ENCODE data around the gene CALB2.

CALB2 gene

DNA sequence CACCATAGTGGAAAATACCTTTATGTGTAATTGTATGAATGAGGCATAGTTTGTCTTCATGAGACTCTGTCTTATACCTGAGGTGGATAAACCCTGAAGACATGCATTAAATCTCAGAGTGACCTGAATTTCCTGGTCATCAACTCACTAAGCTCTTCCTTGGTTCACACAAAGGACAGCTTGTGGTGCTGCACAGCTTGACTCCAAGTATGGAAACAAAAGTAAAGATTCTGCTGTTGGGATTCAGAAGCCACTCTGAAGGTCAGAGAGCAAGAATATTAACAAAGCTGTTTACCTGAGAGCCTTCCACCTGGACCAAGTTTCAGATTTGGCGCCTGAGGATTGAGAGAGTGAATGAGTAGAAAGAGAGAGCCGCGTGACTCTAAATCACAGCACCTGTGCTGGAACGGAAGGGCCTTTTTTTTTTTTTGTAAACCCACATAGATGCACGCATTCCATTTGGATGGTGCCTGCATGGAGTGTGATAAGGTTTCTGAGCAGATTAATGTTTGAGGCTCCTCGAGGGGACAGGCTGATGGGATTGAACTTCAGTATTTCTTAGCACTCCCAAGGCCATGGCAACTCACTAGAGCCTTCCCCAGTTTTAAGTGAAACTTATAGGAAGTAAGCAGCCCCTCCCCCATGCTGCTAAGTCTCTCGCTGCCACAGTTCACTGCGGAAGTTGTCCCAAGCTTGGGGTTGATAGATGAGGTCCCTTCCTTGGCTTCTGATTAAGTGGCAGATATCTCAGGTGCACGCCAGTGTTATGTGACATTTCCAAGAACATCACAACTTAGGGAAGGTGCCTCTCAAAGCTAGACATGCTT lies 28.7 kb downstream of the CALB2 start:
- Histone ChIP-seq H3K9ac (ENCODE audit: low read depth, low read length) (no peak overlapping the region; the same call in 1 of the 2 replicates), H3K36me3 (ENCODE audit: insufficient read depth, low read length) (no peaks in the 10 kb centered on the region), H3K9me3 (ENCODE audit: control insufficient read depth, insufficient read depth, low read length) (no peaks in the 10 kb centered on the region), H3K4me1 (ENCODE audit: insufficient read depth, low read length) (peaks cover 14% of the 10 kb centered on the region)

DNA sequence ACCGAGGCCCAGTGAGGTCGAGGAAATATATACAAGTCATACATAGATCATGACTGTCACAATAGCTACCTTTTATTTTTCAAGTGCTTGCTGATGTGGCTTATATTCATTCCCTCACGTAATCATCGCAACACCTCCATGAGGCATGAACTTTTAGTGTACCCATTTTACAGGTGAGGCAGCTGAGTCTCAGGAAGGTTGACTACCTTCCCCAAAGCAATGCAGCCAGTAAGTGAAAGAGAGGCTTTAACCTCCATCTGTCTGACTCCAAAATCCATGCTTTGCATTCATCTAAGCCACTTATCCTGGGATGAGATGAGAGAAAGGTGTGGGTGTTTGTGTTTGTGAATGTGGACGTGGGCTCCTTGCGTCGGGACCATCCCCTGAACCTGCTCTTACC lies 30.8 kb downstream of the CALB2 start:
- H3K36me3 ChIP-seq (ENCODE audit: insufficient read depth, low read length) = no peaks in the 10 kb centered on the region
- peaks cover 14% of the 10 kb centered on the region for H3K4me1 ChIP-seq (ENCODE audit: insufficient read depth, low read length)
- no peak overlapping the region for H3K9ac ChIP-seq (ENCODE audit: low read depth, low read length)
- no peaks in the 10 kb centered on the region for H3K9me3 ChIP-seq (ENCODE audit: control insufficient read depth, insufficient read depth, low read length)

DNA sequence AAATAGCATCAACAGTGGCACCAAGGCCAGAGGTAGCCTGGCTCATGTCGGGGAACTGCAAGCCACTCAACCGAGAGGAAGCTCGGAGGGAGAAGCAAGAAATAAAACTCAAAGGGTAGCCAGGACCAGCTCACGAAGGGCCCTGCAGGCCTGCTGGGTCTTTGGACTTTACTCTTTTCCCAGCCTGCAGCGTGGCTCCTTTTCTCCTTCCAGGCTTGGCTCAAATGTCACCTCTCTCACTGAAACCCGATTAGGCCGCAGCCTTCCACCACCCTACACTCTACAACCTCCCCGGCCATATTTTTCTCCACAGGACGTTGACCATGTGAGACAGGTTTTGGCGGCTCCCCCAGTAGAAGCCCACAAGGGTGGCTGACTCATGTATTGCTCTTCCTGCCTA lies 38.1 kb downstream of the CALB2 start:
- Histone ChIP-seq H3K9ac (ENCODE audit: low read depth, low read length) (no peak overlapping the region), H3K36me3 (ENCODE audit: insufficient read depth, low read length) (no peaks in the 10 kb centered on the region), H3K4me1 (ENCODE audit: insufficient read depth, low read length) (peaks cover under 1% of the 10 kb centered on the region; the same call in 1 of the 2 replicates), H3K9me3 (ENCODE audit: control insufficient read depth, insufficient read depth, low read length) (no peaks in the 10 kb centered on the region)

DNA sequence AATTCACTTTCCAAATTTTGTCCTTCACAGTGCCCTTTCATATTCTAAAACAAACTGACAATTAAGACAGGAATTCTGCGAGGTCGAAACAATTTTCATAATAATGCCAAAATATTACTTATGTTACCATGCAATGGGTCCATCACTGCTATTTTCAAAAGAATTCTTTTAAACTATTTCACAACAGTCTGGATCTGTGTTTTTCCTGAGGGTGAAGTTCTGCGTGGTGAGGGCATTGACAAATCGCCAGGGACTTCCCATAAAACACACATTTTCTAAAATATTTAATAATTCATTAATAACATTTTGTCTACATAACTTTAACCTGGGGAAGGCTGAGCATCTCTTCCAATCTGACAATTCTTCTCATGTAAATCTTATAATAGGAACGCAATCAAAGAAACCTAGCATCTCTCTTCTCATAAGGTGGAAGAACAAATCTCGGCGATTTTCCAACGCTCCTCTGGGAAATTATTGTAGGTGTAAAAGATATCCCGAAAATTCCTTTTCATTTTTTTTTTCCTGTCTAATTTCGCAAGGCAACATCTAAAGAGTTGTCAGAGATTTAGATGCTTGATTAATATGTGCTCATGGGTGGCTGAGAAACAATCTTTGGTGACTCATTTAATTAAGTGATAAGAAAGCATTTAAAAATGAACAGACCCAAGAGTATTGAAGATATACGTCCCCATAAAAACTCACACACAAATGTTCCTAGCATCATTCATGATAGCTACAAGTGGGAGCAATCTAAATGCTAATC lies 41.5 kb downstream of the CALB2 start:
- Histone ChIP-seq H3K9me3 (ENCODE audit: control insufficient read depth, insufficient read depth, low read length) (peaks cover 4% of the 10 kb centered on the region; the same call in 1 of the 2 replicates), H3K36me3 (ENCODE audit: insufficient read depth, low read length) (no peaks in the 10 kb centered on the region), H3K9ac (ENCODE audit: low read depth, low read length) (no peak overlapping the region), H3K4me1 (ENCODE audit: insufficient read depth, low read length) (peaks cover 9% of the 10 kb centered on the region)

DNA sequence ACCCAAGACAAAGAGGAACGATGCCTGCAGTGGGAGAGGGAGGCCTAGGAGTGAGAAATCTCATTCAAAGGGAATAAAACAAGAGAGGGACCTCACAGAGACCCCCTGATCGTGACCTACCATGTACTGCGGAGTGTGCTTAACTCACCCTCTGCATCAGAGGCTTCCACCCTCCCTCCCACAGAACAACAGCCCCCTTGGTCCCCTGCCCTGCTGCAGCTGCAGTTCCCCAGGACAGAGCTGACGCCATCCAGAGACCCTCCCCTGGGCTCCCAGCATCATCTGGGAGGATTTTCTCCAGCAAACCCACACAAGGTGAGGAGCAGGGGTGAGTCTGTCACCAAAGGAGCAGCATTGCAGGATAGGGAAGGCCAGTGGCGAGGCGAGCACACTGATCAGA lies 43.5 kb downstream of the CALB2 start:
- H3K9ac ChIP-seq (ENCODE audit: low read depth, low read length) = no peak overlapping the region
- H3K9me3 ChIP-seq (ENCODE audit: control insufficient read depth, insufficient read depth, low read length) = peaks cover 4% of the 10 kb centered on the region; the same call in 1 of the 2 replicates
- H3K4me1 ChIP-seq (ENCODE audit: insufficient read depth, low read length) = peaks cover 9% of the 10 kb centered on the region
- H3K36me3 ChIP-seq (ENCODE audit: insufficient read depth, low read length) = no peaks in the 10 kb centered on the region

DNA sequence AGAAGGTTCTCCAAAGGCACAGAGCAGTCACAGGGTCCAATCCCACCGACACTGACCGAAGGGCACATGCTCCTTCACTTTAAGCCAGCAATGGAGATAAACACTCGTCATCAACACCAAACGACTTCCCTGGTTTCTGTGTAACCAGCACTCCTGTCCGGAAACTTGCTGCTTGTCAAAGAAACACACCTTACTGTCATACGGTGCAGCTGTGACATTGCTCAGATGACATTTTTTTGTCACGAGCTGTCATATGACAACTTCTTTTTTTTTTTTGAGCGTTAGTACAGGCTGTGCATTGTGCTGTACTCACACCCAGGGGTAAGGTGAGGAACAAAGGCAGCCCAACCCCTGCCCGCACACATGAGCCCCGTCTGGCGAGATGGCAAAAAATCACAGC lies 44.2 kb downstream of the CALB2 start:
- peaks cover 4% of the 10 kb centered on the region; the same call in 1 of the 2 replicates for H3K9me3 ChIP-seq (ENCODE audit: control insufficient read depth, insufficient read depth, low read length)
- no peak overlapping the region for H3K9ac ChIP-seq (ENCODE audit: low read depth, low read length)
- H3K4me1 ChIP-seq (ENCODE audit: insufficient read depth, low read length) = peaks cover 9% of the 10 kb centered on the region
- H3K36me3 ChIP-seq (ENCODE audit: insufficient read depth, low read length) = no peaks in the 10 kb centered on the region

DNA sequence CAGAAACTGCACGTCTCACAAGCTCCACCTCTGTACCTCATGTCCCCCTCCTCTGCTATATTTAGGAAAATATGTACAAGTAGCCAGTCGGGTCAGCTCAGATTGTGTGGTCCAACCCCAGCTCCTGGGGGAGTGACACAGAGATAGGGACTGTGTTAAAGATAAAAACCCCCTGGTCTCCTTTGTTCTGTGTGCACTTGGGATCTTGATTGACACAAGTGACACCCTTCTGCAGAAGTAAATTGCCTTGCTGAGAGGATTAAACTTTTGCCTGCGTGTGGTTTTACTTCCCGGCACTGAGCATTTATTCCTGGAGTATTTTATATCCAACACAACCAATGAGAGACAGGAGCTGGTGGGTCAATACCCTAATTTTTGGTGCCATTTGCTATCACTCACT lies 45.8 kb downstream of the CALB2 start:
- Histone ChIP-seq H3K9ac (ENCODE audit: low read depth, low read length) (no peak overlapping the region), H3K4me1 (ENCODE audit: insufficient read depth, low read length) (peaks cover 9% of the 10 kb centered on the region), H3K9me3 (ENCODE audit: control insufficient read depth, insufficient read depth, low read length) (peaks cover 4% of the 10 kb centered on the region; the same call in 1 of the 2 replicates), H3K36me3 (ENCODE audit: insufficient read depth, low read length) (no peaks in the 10 kb centered on the region)

DNA sequence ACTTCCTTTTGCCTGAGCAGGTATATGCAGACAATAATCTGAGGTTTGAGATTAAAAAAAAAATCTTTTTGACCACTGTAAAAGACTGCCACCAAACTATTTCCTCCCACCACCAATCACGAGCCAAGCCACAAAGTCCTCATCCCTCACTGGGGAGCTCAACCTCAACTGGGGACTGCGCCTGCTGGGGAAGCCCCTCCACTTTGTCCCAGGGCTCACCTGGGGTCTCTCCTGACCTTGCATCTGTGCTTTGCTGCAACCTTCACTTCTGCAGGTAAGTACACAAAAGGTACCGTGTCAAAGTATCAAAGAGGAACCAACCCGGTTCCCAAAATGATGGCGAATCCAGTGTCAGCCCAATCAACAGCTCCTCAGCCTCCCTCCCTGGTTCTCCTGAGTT lies 47.8 kb downstream of the CALB2 start:
- Histone ChIP-seq H3K36me3 (ENCODE audit: insufficient read depth, low read length) (no peaks in the 10 kb centered on the region), H3K9me3 (ENCODE audit: control insufficient read depth, insufficient read depth, low read length) (peaks cover 4% of the 10 kb centered on the region; the same call in 1 of the 2 replicates), H3K9ac (ENCODE audit: low read depth, low read length) (no peak overlapping the region), H3K4me1 (ENCODE audit: insufficient read depth, low read length) (peaks cover 9% of the 10 kb centered on the region; the same call in 1 of the 2 replicates)

DNA sequence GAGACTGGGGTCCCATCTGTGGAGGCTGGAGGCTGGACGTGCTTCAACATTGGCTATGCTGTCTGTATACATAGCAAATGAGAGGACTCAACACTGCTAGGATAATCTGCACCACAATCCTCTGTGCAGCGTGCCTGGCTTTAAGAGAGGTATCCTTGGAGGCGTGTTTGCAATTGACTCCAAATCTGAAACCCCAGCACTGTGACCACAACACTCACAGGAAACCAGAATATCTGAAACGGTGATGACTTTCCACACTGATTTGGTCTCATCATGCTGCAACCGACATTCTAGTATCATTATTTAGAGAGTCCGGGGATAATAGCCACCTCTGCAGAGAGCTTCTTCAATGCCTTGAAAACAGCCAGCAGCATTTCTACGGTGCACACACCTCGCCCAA lies 48.2 kb downstream of the CALB2 start:
- H3K4me1 ChIP-seq (ENCODE audit: insufficient read depth, low read length) = peaks cover 8% of the 10 kb centered on the region; the same call in 1 of the 2 replicates

DNA sequence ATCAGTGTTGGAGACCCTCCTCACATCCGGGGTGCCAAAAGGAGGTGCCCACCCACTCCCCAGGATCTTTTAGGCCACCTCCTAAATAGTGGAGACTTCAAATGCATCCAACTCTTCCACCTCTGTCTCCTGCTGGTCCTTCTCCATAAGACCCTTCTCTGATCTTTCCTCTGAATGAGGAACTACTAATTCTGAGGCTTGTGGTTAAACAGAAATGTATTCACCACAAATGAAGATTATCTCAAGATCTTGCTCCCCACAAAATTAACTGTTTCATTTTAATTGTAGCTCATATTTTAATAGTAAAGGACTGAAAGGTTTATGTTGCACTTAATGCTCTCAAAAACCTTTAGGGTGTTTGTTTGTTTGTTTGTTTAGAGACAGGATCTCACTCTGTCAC lies 49.2 kb downstream of the CALB2 start:
- H3K9me3 ChIP-seq (ENCODE audit: control insufficient read depth, insufficient read depth, low read length) = peaks cover 4% of the 10 kb centered on the region; the same call in 1 of the 2 replicates
- H3K36me3 ChIP-seq (ENCODE audit: insufficient read depth, low read length) = no peaks in the 10 kb centered on the region
- H3K9ac ChIP-seq (ENCODE audit: low read depth, low read length) = no peak overlapping the region
- no peaks in the 10 kb centered on the region for H3K4me1 ChIP-seq (ENCODE audit: insufficient read depth, low read length)

More for the DNA sequence above, 48.2 kb downstream of the CALB2 start:
- Histone ChIP-seq H3K36me3 (ENCODE audit: insufficient read depth, low read length) (no peaks in the 10 kb centered on the region), H3K9me3 (ENCODE audit: control insufficient read depth, insufficient read depth, low read length) (peaks cover 4% of the 10 kb centered on the region; the same call in 1 of the 2 replicates), H3K9ac (ENCODE audit: low read depth, low read length) (no peak overlapping the region)

DNA sequence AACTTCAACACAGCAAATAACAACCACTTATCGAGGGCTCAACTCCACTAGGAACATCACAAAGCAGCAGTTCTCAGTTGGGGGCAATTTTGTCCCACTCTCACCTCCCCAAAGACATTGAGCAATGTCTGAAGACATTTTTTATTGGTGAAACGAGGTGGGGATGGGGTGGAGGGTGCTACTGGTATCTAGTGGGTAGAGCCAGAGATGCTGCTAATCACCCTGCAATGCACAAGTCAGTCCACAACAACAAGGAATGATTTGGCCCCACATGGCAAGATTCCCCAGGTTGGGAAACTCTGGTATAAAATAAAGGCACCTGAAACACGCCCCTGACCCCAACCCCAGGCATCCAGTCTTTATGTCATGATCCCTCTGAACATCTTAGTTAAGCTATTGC lies 50.0 kb downstream of the CALB2 start:
- no peaks in the 10 kb centered on the region for H3K4me1 ChIP-seq (ENCODE audit: insufficient read depth, low read length)
- no peak overlapping the region for H3K9ac ChIP-seq (ENCODE audit: low read depth, low read length)
- H3K36me3 ChIP-seq (ENCODE audit: insufficient read depth, low read length) = no peaks in the 10 kb centered on the region
- peaks cover 4% of the 10 kb centered on the region; the same call in 1 of the 2 replicates for H3K9me3 ChIP-seq (ENCODE audit: control insufficient read depth, insufficient read depth, low read length)

DNA sequence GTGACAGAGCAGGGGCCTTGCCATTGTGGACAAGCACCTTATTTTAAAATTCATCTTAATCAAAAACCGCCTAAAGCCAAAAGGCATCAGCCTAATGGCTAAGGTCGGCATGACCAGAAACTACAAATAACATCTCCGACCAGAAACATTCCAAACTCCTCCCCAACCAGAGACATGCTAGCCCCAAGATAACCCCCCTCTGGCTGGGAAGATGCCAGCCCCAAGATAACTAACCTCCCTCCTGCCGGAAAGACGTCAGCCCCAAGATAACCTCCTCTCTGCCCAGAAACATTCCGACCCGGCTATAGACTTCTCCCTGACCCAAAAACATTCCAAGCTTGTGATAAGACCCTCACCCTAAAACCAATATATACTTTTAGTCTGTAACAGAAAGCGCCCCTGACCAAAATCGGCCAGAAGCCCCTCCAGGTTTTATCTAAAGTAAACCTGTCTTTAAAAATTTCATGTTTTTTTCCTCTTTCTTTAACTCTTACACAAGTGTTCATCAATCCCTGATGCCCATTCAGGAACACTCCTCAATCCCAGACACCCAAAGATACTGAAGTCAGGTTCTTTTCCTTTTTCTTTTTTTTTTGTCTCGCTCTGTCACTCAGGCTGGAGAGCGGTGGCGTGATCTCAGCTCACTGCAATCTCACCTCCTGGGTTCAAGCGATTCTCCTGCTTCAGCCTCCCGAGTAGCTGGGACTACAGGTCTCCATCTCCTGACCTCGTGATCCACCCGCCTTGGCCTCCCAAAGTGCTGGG lies 50.7 kb downstream of the CALB2 start:
- H3K36me3 ChIP-seq (ENCODE audit: insufficient read depth, low read length) = no peaks in the 10 kb centered on the region
- H3K4me1 ChIP-seq (ENCODE audit: insufficient read depth, low read length) = no peaks in the 10 kb centered on the region
- peaks cover 4% of the 10 kb centered on the region; the same call in 1 of the 2 replicates for H3K9me3 ChIP-seq (ENCODE audit: control insufficient read depth, insufficient read depth, low read length)
- no peak overlapping the region for H3K9ac ChIP-seq (ENCODE audit: low read depth, low read length)

DNA sequence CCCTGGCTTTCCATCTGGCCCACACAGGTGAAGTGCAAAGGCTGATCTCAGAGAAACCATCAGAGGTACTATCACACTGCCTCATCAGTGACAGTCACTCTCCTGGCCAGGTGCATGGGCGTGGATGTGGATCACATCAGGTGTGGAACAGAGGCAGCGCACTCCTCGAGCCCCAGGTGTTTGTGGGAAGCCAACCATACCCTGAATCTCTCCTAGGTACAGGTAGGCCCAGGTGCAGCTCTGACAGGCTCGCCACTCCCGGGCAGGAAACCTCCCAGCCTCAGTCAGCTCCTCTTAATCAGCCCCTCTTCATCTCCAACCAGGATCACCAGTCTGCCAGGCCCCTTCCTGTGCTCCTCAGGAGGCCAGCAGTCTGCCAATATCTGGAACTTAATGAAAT lies 51.6 kb downstream of the CALB2 start:
- Histone ChIP-seq H3K9me3 (ENCODE audit: control insufficient read depth, insufficient read depth, low read length) (no peaks in the 10 kb centered on the region), H3K9ac (ENCODE audit: low read depth, low read length) (no peak overlapping the region), H3K4me1 (ENCODE audit: insufficient read depth, low read length) (no peaks in the 10 kb centered on the region), H3K36me3 (ENCODE audit: insufficient read depth, low read length) (no peaks in the 10 kb centered on the region)
